HEK293T (cell line): Measurements from ENCODE around the gene PTCD2.

Source experiments
- FOXM1 ChIP-seq: fragments of 450-650 bp; IDR thresholded peaks from 2 replicates; pipeline ENCODE4 v1.6.1; 2017; ENCODE audit warnings: mild to moderate bottlenecking, borderline replicate concordance
- HDGF ChIP-seq: fragments of 450-650 bp; IDR thresholded peaks from 2 replicates; pipeline ENCODE4 v1.6.1; 2017; ENCODE audit warnings: antibody characterized with exemption, borderline replicate concordance

- no peak for TF ChIP-seq FOXM1
- no peak for TF ChIP-seq HDGF
These were observed 63.6 kb downstream of the PTCD2 start for GRCh38 chr5:72383726-72384125.
